Fibroblast of lung (primary cell): ENCODE results near the gene ZNF780B. TPM values are rescaled to one million over a fixed set of nuclear protein-coding genes. Genes with fewer than 3 reads are reported as not detected.

Experiments used
- DNase-seq, 2 donors: peaks; one replicate each; pipeline versions ENCODE4 v3.0.0 to v3.0.0-alpha.2; 2010; ENCODE audit warnings: low read depth in 2 of 2
- H2AFZ ChIP-seq: 2 replicates; pipeline ENCODE4 v1.5.1; 2012; ENCODE audit warnings: low read length, control low read depth, inconsistent platforms
- H3K27ac ChIP-seq: 2 replicates; pipeline ENCODE4 v1.5.1; 2011; ENCODE audit warnings: low read length, control low read depth; ENCODE audit not compliant: insufficient read depth
- H3K27me3 ChIP-seq: 2 replicates; pipeline ENCODE4 v1.5.1; 2011; ENCODE audit warnings: mild to moderate bottlenecking, low read length; ENCODE audit not compliant: control insufficient read depth, insufficient read depth
- H3K36me3 ChIP-seq: 2 replicates; pipeline ENCODE4 v1.5.1; 2011; ENCODE audit warnings: low read length; ENCODE audit not compliant: control insufficient read depth, insufficient read depth
- H3K4me1 ChIP-seq: 2 replicates; pipeline ENCODE4 v1.5.1; 2011; ENCODE audit warnings: low read length; ENCODE audit not compliant: control insufficient read depth, insufficient read depth; ENCODE audit errors: extremely low read depth
- H3K4me2 ChIP-seq: 2 replicates; pipeline ENCODE4 v1.5.1; 2011; ENCODE audit warnings: low read length, control low read depth; ENCODE audit not compliant: insufficient read depth; ENCODE audit errors: extremely low read depth
- H3K4me3 ChIP-seq, 4 experiments: fragments of 200-600 bp in 1 of 4; sonication (generic) in 1 of 4; replicated peaks in 1 of 4; 2 replicates each; pipeline ENCODE4 v1.5.1; 2011 to 2016; ENCODE audit warnings: low read length in 4 of 4, low read depth in 3 of 4, mild to moderate bottlenecking in 3 of 4, control low read depth in 2 of 4, inconsistent platforms in 1 of 4, mixed read lengths in 1 of 4; ENCODE audit not compliant: insufficient read depth in 1 of 4; ENCODE audit errors: control extremely low read depth in 1 of 4
- H3K79me2 ChIP-seq: 2 replicates; pipeline ENCODE4 v1.5.1; 2012; ENCODE audit warnings: mild to moderate bottlenecking, low read length, inconsistent platforms; ENCODE audit not compliant: control insufficient read depth, insufficient read depth
- H3K9ac ChIP-seq: 2 replicates; pipeline ENCODE4 v1.5.1; 2011; ENCODE audit warnings: mild to moderate bottlenecking, low read length, control low read depth; ENCODE audit not compliant: insufficient read depth
- H3K9me3 ChIP-seq: 2 replicates; pipeline ENCODE4 v1.5.1; 2012; ENCODE audit warnings: low read depth, low read length; ENCODE audit not compliant: control insufficient read depth, insufficient read depth
- H4K20me1 ChIP-seq: 2 replicates; pipeline ENCODE4 v1.5.1; 2011; ENCODE audit warnings: low read length; ENCODE audit not compliant: control insufficient read depth, insufficient read depth; ENCODE audit errors: extremely low read depth
- CTCF ChIP-seq, 2 donors: IDR thresholded peaks in 1 of 2; conservative IDR thresholded peaks in 1 of 2; 1 replicate in 1 of 2; 2 replicates in 1 of 2; pipeline ENCODE4 v1.5.1; 2011 to 2012; ENCODE audit warnings: low read length in 2 of 2, control low read depth in 1 of 2, inconsistent platforms in 1 of 2, low read depth in 1 of 2, mild to moderate bottlenecking in 1 of 2
- EZH2 ChIP-seq: IDR thresholded peaks from 2 replicates; pipeline ENCODE4 v1.5.1; 2012; ENCODE audit warnings: low read length, control low read depth, mild to moderate bottlenecking; ENCODE audit errors: missing control alignments
- polyA plus RNA-seq, 2 donors: library from polyadenylated mRNA; depleted of rRNA in 1 of 2; stranded (reverse) in 1 of 2; unstranded in 1 of 2; fragments of >200 nt; gene quantifications; 2 replicates each; pipeline ENCODE4 v1.2.1, GENCODE V29; 2011 to 2012; ENCODE audit warnings: missing spikeins in 1 of 2
- total RNA-seq: library from RNA; depleted of rRNA; stranded (reverse); fragments of >200 nt; gene quantifications from 2 replicates; pipeline ENCODE4 v1.2.1, GENCODE V29; 2014

The ZNF780B gene
- total and polyA plus RNA-seq, 2 donors (not counting 1 experiment from before 2014, with no cell fraction given), result 8.9 to 20.8 TPM

GRCh38 chr19:40057166-40057565, 1.1 kb upstream of the ZNF780B start:
- Histone ChIP-seq H3K9ac (no peak overlapping the region), H3K4me2 (no peak overlapping the region), H3K9me3 (no peaks in the 10 kb centered on the region), H2AFZ (no peak overlapping the region), H3K79me2 (peaks cover 12% of the 10 kb centered on the region), H3K36me3 (no peaks in the 10 kb centered on the region), H3K4me1 (no peaks in the 10 kb centered on the region), H3K27me3 (no peaks in the 10 kb centered on the region), H3K4me3 (peak overlapping the region in 2 of 4 experiments; percentile 85 to 90), H4K20me1 (no peaks in the 10 kb centered on the region), H3K27ac (no peak overlapping the region)
- no peak for DNase-seq
- TF ChIP-seq EZH2 (no peak), CTCF (conservative IDR thresholded peaks at IDR 0.05 in 1 of 2, IDR thresholded peaks at IDR 0.05 in 1 of 2; ENCODE audit: low read depth in 1 of 2, low read length in 2 of 2) (no peak)

GRCh38 chr19:40056505-40056904, 474 bp upstream of the ZNF780B start:
- Histone ChIP-seq H3K9ac (peak overlapping the region; percentile 77), H3K4me3 (peak overlapping the region; percentile 85 to 93 (median 91)), H4K20me1 (no peaks in the 10 kb centered on the region), H3K27me3 (no peaks in the 10 kb centered on the region), H3K4me1 (no peaks in the 10 kb centered on the region), H3K9me3 (no peaks in the 10 kb centered on the region), H3K79me2 (peaks cover 12% of the 10 kb centered on the region), H3K36me3 (no peaks in the 10 kb centered on the region), H2AFZ (peak overlapping the region; percentile 97), H3K4me2 (peak overlapping the region; percentile 99), H3K27ac (peak overlapping the region; percentile 78)
- DNase-seq, result no peak
- TF ChIP-seq CTCF (conservative IDR thresholded peaks at IDR 0.05 in 1 of 2, IDR thresholded peaks at IDR 0.05 in 1 of 2; ENCODE audit: low read depth in 1 of 2, low read length in 2 of 2), result no peak
- no peak for TF ChIP-seq EZH2

- Histone ChIP-seq H3K4me2 (peak overlapping the region; percentile 99), H3K4me3 (peak overlapping the region; percentile 85 to 93 (median 91)), H4K20me1 (no peaks in the 10 kb centered on the region), H3K9me3 (no peaks in the 10 kb centered on the region), H3K36me3 (no peaks in the 10 kb centered on the region), H3K79me2 (peaks cover 12% of the 10 kb centered on the region), H3K9ac (peak overlapping the region; percentile 77), H3K27me3 (no peaks in the 10 kb centered on the region), H3K4me1 (no peaks in the 10 kb centered on the region), H3K27ac (no peak overlapping the region), H2AFZ (peak overlapping the region; percentile 97)
- DNase-seq, result no peak
- TF ChIP-seq EZH2, result no peak
- no peak for TF ChIP-seq CTCF (conservative IDR thresholded peaks at IDR 0.05 in 1 of 2, IDR thresholded peaks at IDR 0.05 in 1 of 2; ENCODE audit: low read depth in 1 of 2, low read length in 2 of 2)
Measured at GRCh38 chr19:40055049-40055448, 982 bp downstream of the ZNF780B start.
